ENCODE results near the gene PCMT1. TPM values are rescaled to one million over a fixed set of nuclear protein-coding genes. Genes with fewer than 3 reads are reported as not detected.

Gene PCMT1
- total RNA-seq, result 108 and 145 TPM in 2 replicates

DNA sequence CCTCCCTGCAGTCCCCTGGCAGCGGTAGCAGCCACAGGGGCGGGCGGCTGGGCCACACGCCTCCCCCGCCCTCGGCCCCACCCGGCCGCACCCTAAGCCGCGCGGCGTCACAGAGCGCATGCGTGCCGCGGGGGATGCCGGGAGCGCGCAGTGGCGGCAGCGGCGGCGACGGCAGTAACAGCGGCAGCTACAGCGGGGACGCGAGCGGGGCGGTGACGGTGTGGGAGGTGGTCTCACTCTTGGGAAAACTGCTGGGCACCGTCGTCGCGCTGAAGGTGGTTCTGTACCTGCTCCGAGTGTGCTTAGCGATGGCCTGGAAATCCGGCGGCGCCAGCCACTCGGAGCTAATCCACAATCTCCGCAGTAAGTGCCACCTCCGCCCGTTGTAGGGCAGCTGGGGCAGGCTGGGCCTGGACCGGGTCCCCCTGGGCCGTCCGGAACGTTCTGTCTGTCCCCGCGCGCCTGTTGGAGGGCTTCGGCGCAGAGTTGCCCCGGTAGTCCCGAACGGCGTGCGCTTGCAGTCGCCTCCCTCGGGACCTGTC is at the start of gene PCMT1:
PCMT1 (plus strand) TSS at position 148 of the 542 bp plus-strand sequence; CDS start at position 309, 161 bp downstream.

DNA sequence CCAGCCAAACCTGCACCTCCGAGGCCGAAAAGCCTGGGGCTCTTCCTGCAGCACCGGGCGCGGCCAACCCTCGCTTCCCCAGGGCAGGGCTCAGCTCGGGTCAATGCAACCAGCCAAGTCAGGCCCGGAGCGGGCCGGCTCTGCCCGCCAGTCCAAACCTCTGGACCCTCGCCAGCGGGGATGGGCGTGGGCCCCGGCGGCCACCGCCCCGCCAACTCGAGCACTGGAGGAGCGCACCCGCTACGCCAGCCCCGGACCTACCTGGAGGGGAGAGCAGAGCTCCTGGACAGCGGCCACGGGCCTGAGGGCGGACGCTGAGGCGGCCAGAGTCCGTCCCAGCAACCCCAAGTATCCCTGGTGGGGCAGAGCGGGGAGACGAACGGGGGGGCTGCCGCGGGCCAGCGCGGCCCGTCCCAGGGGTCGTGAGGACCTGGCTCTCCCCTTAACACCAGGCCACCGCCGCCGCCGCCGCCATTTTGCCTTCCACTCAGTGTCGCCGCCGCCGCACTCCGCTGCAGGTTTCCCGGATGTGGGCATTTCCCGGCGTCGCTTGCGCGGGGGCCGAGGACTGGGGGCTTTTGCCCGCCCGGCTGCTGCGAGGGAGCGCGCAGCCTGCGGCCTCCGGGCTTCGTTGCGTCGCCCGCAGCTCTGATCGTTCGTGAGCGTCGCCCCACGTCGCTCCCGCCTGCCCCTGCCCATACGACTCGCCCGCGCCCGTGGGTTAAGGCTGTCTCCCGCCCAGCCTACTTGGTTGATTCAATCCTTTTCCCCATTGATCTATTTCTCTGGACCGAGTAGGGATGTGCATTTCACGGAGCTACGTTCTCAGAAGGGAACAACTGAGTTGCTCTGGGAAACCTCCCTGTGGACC is 31.7 kb upstream of the PCMT1 start, which contains the start of gene LATS1:
LATS1 (minus strand) TSS at position 514 of the 871 bp plus-strand sequence. CDS start 15,975 bp downstream, outside the sequence.

DNA sequence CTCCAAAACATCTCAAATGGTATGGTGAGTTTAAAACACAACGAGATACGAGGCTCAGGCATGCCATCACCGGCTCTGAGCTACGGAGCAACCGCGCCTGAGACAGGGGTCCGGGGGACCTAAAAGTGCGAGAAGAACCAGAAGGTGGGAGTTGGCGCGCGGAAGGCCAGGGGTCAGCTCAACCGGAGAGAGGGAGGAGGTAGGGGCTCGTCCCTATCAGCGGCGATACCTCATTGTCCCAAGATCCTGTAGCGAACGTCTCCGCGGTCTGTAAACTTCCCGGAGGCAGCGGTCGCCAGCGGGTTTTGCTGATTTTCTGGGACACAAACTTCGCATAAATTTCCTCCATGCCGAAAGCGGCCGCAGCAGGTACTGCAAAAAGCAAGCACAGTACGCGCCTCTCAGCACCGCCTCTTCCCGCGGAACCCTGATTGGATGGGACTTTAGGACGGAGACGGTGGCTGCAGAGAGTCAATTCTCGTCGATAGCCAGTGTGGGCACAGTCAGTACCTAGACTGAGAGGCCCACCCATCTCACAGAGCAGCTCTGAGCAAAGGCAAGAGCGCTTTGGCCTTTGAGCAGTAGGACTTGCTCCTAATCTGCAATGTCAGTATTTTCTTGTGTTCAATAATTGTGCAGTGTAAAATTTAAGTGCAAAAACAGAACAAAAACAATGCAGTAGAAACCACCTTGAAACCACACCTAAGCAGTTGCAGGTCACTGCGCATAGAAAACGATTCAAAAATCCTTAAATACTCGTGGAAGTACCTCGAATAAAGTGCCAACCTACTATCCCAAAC is 3.2 kb upstream of the PCMT1 start, which contains the start of gene NUP43:
NUP43 (minus strand) TSS at position 383 of the 800 bp plus-strand sequence; CDS start at position 349, 34 bp downstream.

Other genes with a start within 250 kb of the PCMT1 start
- gene PPIL4, start 203.7 kb upstream of the PCMT1 start, total RNA-seq, result 31.2 and 33.7 TPM in 2 replicates
- 35.8 and 59.3 TPM in 2 replicates for gene GINM1, start 183.4 kb upstream of the PCMT1 start, total RNA-seq
- 25.6 and 26.3 TPM in 2 replicates for gene KATNA1, start 101.0 kb upstream of the PCMT1 start, total RNA-seq
- gene LATS1, start 31.6 kb upstream of the PCMT1 start, total RNA-seq, result 17.1 and 24.3 TPM in 2 replicates
- gene NUP43, start 3.2 kb upstream of the PCMT1 start, total RNA-seq, result 16.4 and 53.0 TPM in 2 replicates
- 49.9 and 135 TPM in 2 replicates for gene LRP11, start 114.6 kb downstream of the PCMT1 start, total RNA-seq
- 1.1 TPM in 1 of 2 replicates, not detected in the other for gene RAET1E, start 148.4 kb downstream of the PCMT1 start, total RNA-seq
- 1.3 and 1.6 TPM in 2 replicates for gene RAET1G, start 173.4 kb downstream of the PCMT1 start, total RNA-seq
- 9.2 and 11.5 TPM in 2 replicates for gene ULBP2, start 192.3 kb downstream of the PCMT1 start, total RNA-seq
- gene ULBP1, start 214.2 kb downstream of the PCMT1 start, total RNA-seq, result 0.66 and 0.86 TPM in 2 replicates